HS-5 (cell line): ENCODE data around the gene GTF3C1.

Source experiments
- DNase-seq: peaks from one replicate; pipeline ENCODE4 v3.0.0-alpha.2; 2012; ENCODE audit warnings: low read depth

The GTF3C1 gene

GRCh38 chr16:27425961-27426360, 123.8 kb downstream of the GTF3C1 start:
- DNase-seq: no peak

GRCh38 chr16:27424772-27425498, 124.8 kb downstream of the GTF3C1 start:
- DNase-seq: no peak

- DNase-seq: no peak
Measured at GRCh38 chr16:27421961-27422740, 127.6 kb downstream of the GTF3C1 start.

- DNase-seq: no peak
Measured at GRCh38 chr16:27417047-27417671, 132.6 kb downstream of the GTF3C1 start.

- DNase-seq: no peak
Measured at GRCh38 chr16:27414788-27415431, 134.8 kb downstream of the GTF3C1 start.

GRCh38 chr16:27413956-27414355, 135.8 kb downstream of the GTF3C1 start:
- DNase-seq: no peak

GRCh38 chr16:27410761-27411160, 139.0 kb downstream of the GTF3C1 start:
- DNase-seq: no peak
